ENCODE measurements around the gene MPP3.

DNA sequence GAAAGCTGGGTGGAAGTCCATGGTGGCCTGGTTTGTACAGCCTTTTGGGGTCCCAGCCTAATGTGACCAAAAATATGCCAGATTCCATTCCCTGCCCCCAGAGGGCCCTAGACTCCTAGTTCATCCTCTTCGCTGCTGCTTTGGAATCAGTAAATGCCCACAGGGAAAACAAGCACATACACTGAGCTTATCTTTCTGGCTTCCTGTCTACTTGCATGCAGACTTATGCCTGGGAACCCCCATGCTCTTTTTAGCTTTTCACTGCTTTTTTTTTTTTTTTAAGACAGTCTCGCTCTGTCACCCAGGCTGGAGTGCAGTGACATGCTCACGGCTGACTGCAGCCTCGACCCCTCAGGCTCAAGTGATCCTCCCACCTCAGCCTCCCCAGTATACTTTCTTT, 7.9 kb upstream of the MPP3 start:
- TF ChIP-seq POLR2A (conservative IDR thresholded peaks at IDR 0.05) (no peak), TRIM24 (IDR thresholded peaks at IDR 0.05) (no peak), POLR2AphosphoS5 (IDR thresholded peaks at IDR 0.05; ENCODE audit: control insufficient read depth, insufficient read depth, low read depth, low read length) (no peak), CEBPG (CRISPR knock-in tag; IDR thresholded peaks at IDR 0.05) (no peak), CEBPG (tag; conservative IDR thresholded peaks at IDR 0.05 in 1 of 2, IDR thresholded peaks at IDR 0.05 in 1 of 2) (no peak), NCOA2 (IDR thresholded peaks at IDR 0.05; ENCODE audit: partially characterized antibody in 2 of 2) (no peak), CCNT2 (IDR thresholded peaks at IDR 0.05; ENCODE audit: borderline replicate concordance, extremely low read depth, insufficient read length, low read depth, low read length) (no peak), ZNF140 (CRISPR knock-in tag; IDR thresholded peaks at IDR 0.05) (no peak), EZH2 (IDR thresholded peaks at IDR 0.05; ENCODE audit: borderline replicate concordance, low read depth, low read length) (no peak), ZZZ3 (IDR thresholded peaks at IDR 0.05) (no peak), ZNF766 (CRISPR knock-in tag; conservative IDR thresholded peaks at IDR 0.05) (no peak)

All from K562 (cell line).